NB4 (cell line): ENCODE measurements around the gene HOXC5.

Source experiments
- MYC ChIP-seq: IDR thresholded peaks from 2 replicates; pipeline ENCODE4 v1.6.1; 2011; ENCODE audit warnings: low read depth, low read length
- TF ChIP-seq, protein P1 (sequence below): IDR thresholded peaks from one replicate; pipeline ENCODE4 v1.5.1; 2012; ENCODE audit warnings: low read depth, low read length
- TF ChIP-seq, protein P2 (sequence below): IDR thresholded peaks from 2 replicates; pipeline ENCODE4 v1.6.1; 2011; ENCODE audit warnings: low read depth, low read length

DNA sequence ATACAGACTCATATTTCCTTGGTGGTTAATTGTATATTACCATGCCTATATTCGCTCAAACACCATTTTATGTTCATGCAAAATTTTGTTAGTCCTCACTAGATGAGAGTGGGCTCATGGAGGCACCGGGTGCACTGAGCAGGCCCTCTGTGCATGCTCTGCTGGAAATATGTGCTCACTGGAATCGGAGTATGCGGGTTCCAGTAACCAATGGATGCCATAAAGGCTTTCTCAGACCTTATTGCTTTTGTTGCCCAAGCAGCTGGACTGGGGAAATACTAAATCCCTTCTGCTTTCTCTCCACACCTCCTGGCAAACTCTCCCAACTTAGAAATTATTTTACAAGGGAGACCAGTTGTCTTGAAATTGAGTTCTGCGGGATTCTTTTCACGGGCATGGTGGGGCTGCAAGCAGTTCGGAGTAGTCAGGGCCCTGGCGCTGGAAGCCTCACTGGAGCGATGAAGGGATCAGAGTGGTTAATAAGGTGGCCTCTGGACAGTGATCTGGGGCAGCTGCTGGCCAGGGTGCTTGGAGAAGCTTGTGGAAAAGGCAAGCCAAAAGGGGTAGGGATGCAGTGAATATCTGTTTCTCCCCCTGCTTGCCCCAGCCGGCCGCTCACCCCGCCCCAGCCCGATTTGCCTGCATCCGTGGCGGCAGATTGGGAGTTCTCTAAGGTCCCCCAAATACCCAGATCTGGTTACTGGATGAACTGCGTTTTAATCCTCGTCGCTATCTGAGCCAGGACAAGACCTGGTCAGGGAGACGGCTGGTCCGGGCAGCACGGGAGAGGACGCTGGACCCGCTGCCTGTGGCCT is 12.1 kb upstream of the HOXC5 start:
- TF ChIP-seq MYC = no peak
- TF ChIP-seq, protein P1, sequence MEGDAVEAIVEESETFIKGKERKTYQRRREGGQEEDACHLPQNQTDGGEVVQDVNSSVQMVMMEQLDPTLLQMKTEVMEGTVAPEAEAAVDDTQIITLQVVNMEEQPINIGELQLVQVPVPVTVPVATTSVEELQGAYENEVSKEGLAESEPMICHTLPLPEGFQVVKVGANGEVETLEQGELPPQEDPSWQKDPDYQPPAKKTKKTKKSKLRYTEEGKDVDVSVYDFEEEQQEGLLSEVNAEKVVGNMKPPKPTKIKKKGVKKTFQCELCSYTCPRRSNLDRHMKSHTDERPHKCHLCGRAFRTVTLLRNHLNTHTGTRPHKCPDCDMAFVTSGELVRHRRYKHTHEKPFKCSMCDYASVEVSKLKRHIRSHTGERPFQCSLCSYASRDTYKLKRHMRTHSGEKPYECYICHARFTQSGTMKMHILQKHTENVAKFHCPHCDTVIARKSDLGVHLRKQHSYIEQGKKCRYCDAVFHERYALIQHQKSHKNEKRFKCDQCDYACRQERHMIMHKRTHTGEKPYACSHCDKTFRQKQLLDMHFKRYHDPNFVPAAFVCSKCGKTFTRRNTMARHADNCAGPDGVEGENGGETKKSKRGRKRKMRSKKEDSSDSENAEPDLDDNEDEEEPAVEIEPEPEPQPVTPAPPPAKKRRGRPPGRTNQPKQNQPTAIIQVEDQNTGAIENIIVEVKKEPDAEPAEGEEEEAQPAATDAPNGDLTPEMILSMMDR = no peak
- TF ChIP-seq, protein P2, sequence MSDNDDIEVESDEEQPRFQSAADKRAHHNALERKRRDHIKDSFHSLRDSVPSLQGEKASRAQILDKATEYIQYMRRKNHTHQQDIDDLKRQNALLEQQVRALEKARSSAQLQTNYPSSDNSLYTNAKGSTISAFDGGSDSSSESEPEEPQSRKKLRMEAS = no peak
